HEK293 (cell line): Measurements from ENCODE around the gene NDST1.

Experiments used
- CTCF ChIA-PET: fragments of 350-600 bp; formaldehyde crosslinking; extraction: SDS; loops from one replicate; lab custom pipeline; 2021; ENCODE audit warnings: antibody characterized with exemption; lab: Yijun Ruan, JAX
- POLR2A ChIA-PET: fragments of 300-600 bp; formaldehyde crosslinking; extraction: SDS; loops from one replicate; lab custom pipeline; 2020; ENCODE audit warnings: antibody characterized with exemption, inconsistent platforms; lab: Yijun Ruan, JAX
- H3K27ac ChIP-seq: fragments of 200-500 bp; sonication (Bioruptor generic); 2 replicates; pipeline ENCODE4 v1.5.1; 2014; ENCODE audit warnings: low read depth, low read length, control low read depth, inconsistent platforms; ENCODE audit errors: extremely low read depth
- H3K36me3 ChIP-seq, 2 experiments: fragments of 200-500 bp in 1 of 2; sonication (Bioruptor generic) in 1 of 2; 1 replicate in 1 of 2; 2 replicates in 1 of 2; pipeline ENCODE4 v1.5.1; 2014 to 2017; ENCODE audit warnings: inconsistent platforms in 2 of 2, low read length in 2 of 2; ENCODE audit not compliant: control insufficient read depth in 2 of 2, insufficient read depth in 1 of 2
- H3K4me1 ChIP-seq: fragments of 200-500 bp; sonication (Bioruptor generic); 2 replicates; pipeline ENCODE4 v1.5.1; 2014; ENCODE audit warnings: mild to moderate bottlenecking, low read length, inconsistent platforms; ENCODE audit not compliant: control insufficient read depth, insufficient read depth
- H3K4me3 ChIP-seq: 2 replicates; pipeline ENCODE4 v1.5.1; 2011; ENCODE audit warnings: low read depth, mild to moderate bottlenecking, control low read depth, low read length, moderate library complexity
- H3K9me3 ChIP-seq: fragments of 200-500 bp; sonication (Bioruptor generic); 2 replicates; pipeline ENCODE4 v1.5.1; 2014; ENCODE audit warnings: low read depth, low read length, inconsistent platforms; ENCODE audit not compliant: control insufficient read depth, insufficient read depth
- CTCF ChIP-seq: fragments of 450-650 bp; formaldehyde crosslinking; IDR thresholded peaks from 2 replicates; pipeline ENCODE4 v1.5.1; 2016; ENCODE audit warnings: missing biosample characterization, missing genetic modification characterization
- ELK4 ChIP-seq: IDR thresholded peaks from 2 replicates; pipeline ENCODE4 v1.6.1; 2011; ENCODE audit warnings: mild to moderate bottlenecking, low read depth, low read length, borderline replicate concordance
- GLIS2 ChIP-seq: fragments of 450-650 bp; formaldehyde crosslinking; IDR thresholded peaks from 2 replicates; pipeline ENCODE4 v1.5.1; 2016; ENCODE audit warnings: missing biosample characterization, missing genetic modification characterization
- KLF10 ChIP-seq: fragments of 450-650 bp; IDR thresholded peaks from 2 replicates; pipeline ENCODE4 v1.5.1; 2018; ENCODE audit warnings: missing biosample characterization, mild to moderate bottlenecking, missing genetic modification characterization
- MYNN ChIP-seq: fragments of 450-650 bp; formaldehyde crosslinking; IDR thresholded peaks from 2 replicates; pipeline ENCODE4 v1.5.1; 2016; ENCODE audit warnings: missing biosample characterization, missing genetic modification characterization, borderline replicate concordance
- OSR2 ChIP-seq: fragments of 450-650 bp; formaldehyde crosslinking; IDR thresholded peaks from 2 replicates; pipeline ENCODE4 v1.5.1; 2016; ENCODE audit warnings: missing biosample characterization, missing genetic modification characterization
- PBX3 ChIP-seq: sonication (generic); formaldehyde crosslinking; IDR thresholded peaks from 2 replicates; pipeline ENCODE4 v1.8.1; 2022; ENCODE audit warnings: mild to moderate bottlenecking, moderate library complexity, missing genetic modification reagents
- PRDM4 ChIP-seq: fragments of 450-650 bp; formaldehyde crosslinking; IDR thresholded peaks from 2 replicates; pipeline ENCODE4 v1.5.1; 2017; ENCODE audit warnings: missing biosample characterization, missing genetic modification characterization
- SALL2 ChIP-seq: fragments of 450-650 bp; formaldehyde crosslinking; IDR thresholded peaks from 2 replicates; pipeline ENCODE4 v1.5.0; 2017; ENCODE audit warnings: missing biosample characterization, mild to moderate bottlenecking, missing genetic modification characterization, borderline replicate concordance
- TCF7L2 ChIP-seq: IDR thresholded peaks from 2 replicates; pipeline ENCODE4 v1.6.1; 2011; ENCODE audit warnings: low read depth, mild to moderate bottlenecking, inconsistent platforms, low read length, moderate library complexity, borderline replicate concordance
- YY1 ChIP-seq: fragments of 450-650 bp; formaldehyde crosslinking; IDR thresholded peaks from 2 replicates; pipeline ENCODE4 v1.5.1; 2018; ENCODE audit warnings: missing biosample characterization, missing genetic modification characterization
- ZFP37 ChIP-seq: fragments of 450-650 bp; formaldehyde crosslinking; IDR thresholded peaks from 2 replicates; pipeline ENCODE4 v1.5.1; 2016; ENCODE audit warnings: missing biosample characterization, missing genetic modification characterization
- ZNF121 ChIP-seq: fragments of 450-650 bp; formaldehyde crosslinking; IDR thresholded peaks from 2 replicates; pipeline ENCODE4 v1.5.1; 2016; ENCODE audit warnings: missing biosample characterization, missing genetic modification characterization
- ZNF138 ChIP-seq: fragments of 450-650 bp; formaldehyde crosslinking; IDR thresholded peaks from 2 replicates; pipeline ENCODE4 v1.5.1; 2016; ENCODE audit warnings: missing biosample characterization, missing genetic modification characterization, borderline replicate concordance
- ZNF211 ChIP-seq: fragments of 450-650 bp; formaldehyde crosslinking; IDR thresholded peaks from 2 replicates; pipeline ENCODE4 v1.5.1; 2016; ENCODE audit warnings: low read depth, missing biosample characterization, missing genetic modification characterization
- ZNF324 ChIP-seq: fragments of 450-650 bp; formaldehyde crosslinking; IDR thresholded peaks from 2 replicates; pipeline ENCODE4 v1.5.1; 2016; ENCODE audit warnings: missing biosample characterization, missing genetic modification characterization
- ZNF362 ChIP-seq: fragments of 450-650 bp; formaldehyde crosslinking; IDR thresholded peaks from 2 replicates; pipeline ENCODE4 v1.5.1; 2016; ENCODE audit warnings: missing biosample characterization, missing genetic modification characterization
- ZNF555 ChIP-seq: fragments of 450-650 bp; formaldehyde crosslinking; conservative IDR thresholded peaks from 2 replicates; pipeline ENCODE4 v1.5.1; 2017; ENCODE audit warnings: missing biosample characterization, mild to moderate bottlenecking, missing genetic modification characterization, inconsistent platforms
- ZNF596 ChIP-seq: fragments of 450-650 bp; IDR thresholded peaks from 2 replicates; pipeline ENCODE4 v1.5.0; 2018; ENCODE audit warnings: missing biosample characterization, mild to moderate bottlenecking, missing genetic modification characterization, moderate library complexity
- ZNF624 ChIP-seq: fragments of 450-650 bp; formaldehyde crosslinking; IDR thresholded peaks from 2 replicates; pipeline ENCODE4 v1.5.1; 2017; ENCODE audit warnings: missing biosample characterization, missing genetic modification characterization
- ZNF654 ChIP-seq: fragments of 450-650 bp; formaldehyde crosslinking; IDR thresholded peaks from 2 replicates; pipeline ENCODE4 v1.5.1; 2016; ENCODE audit warnings: low read depth, missing biosample characterization, missing genetic modification characterization
- ZNF660 ChIP-seq: fragments of 450-650 bp; IDR thresholded peaks from 2 replicates; pipeline ENCODE4 v1.5.1; 2018; ENCODE audit warnings: missing biosample characterization, mild to moderate bottlenecking, missing genetic modification characterization
- ZNF670 ChIP-seq: fragments of 450-650 bp; formaldehyde crosslinking; IDR thresholded peaks from 2 replicates; pipeline ENCODE4 v1.5.1; 2016; ENCODE audit warnings: missing biosample characterization, missing genetic modification characterization, low read depth
- ZNF830 ChIP-seq: fragments of 450-650 bp; IDR thresholded peaks from 2 replicates; pipeline ENCODE4 v1.5.0; 2018; ENCODE audit warnings: missing biosample characterization, missing genetic modification characterization, low read depth, mild to moderate bottlenecking, moderate library complexity
- ZNF843 ChIP-seq: fragments of 450-650 bp; formaldehyde crosslinking; IDR thresholded peaks from 2 replicates; pipeline ENCODE4 v1.5.1; 2016; ENCODE audit warnings: missing biosample characterization, missing genetic modification characterization

Gene NDST1

GRCh38 chr5:150587856-150588595, 80.1 kb downstream of the NDST1 start (continued):
- no peak for TF ChIP-seq PBX3 (CRISPR knock-in tag)
- TF ChIP-seq MYNN (tag by site-specific recombination) = no peak
- no peak for TF ChIP-seq ZNF654 (tag by site-specific recombination)

- POLR2A ChIA-PET = no interaction called here
- no peaks in the 10 kb centered on the region for H3K36me3 ChIP-seq
- TF ChIP-seq CTCF (tag by site-specific recombination) (no peak), ZFP37 (tag by site-specific recombination) (no peak), ZNF830 (no peak), GLIS2 (tag by site-specific recombination) (no peak), YY1 (tag by site-specific recombination) (no peak), ZNF843 (no peak), ZNF555 (tag by site-specific recombination) (no peak), ZNF624 (tag by site-specific recombination) (no peak), ZNF121 (tag by site-specific recombination) (no peak), ZNF596 (tag by site-specific recombination) (no peak), TCF7L2 (no peak), SALL2 (tag by site-specific recombination) (no peak)
- TF ChIP-seq, all 188 proteins: peak for 0
- Histone ChIP-seq H3K27ac (no peak overlapping the region), H3K9me3 (no peaks in the 10 kb centered on the region), H3K4me1 (no peaks in the 10 kb centered on the region), H3K4me3 (no peak overlapping the region)
- CTCF ChIA-PET = interaction anchor here (0.7 to 1.3 kb wide), 3 partner anchors 28 to 65 kb away, joined by 3 to 4 read pairs (median 3); no protein-coding TSS in a partner anchor
Observed at GRCh38 chr5:150588596-150588890, 80.6 kb downstream of the NDST1 start.

GRCh38 chr5:150589862-150590601, 82.1 kb downstream of the NDST1 start:
- ChIA-PET CTCF (interaction anchor here (0.6 to 0.8 kb wide), 3 partner anchors 13 to 30 kb away, joined by 3 to 4 read pairs (median 3); no protein-coding TSS in a partner anchor), POLR2A (no interaction called here)
- Histone ChIP-seq H3K36me3 (no peaks in the 10 kb centered on the region), H3K4me3 (no peak overlapping the region), H3K27ac (no peak overlapping the region), H3K4me1 (no peaks in the 10 kb centered on the region), H3K9me3 (no peaks in the 10 kb centered on the region)
- TF ChIP-seq ZNF362 (no peak), ELK4 (no peak), ZNF660 (tag by site-specific recombination) (no peak), ZNF670 (tag by site-specific recombination) (no peak), KLF10 (tag by site-specific recombination) (no peak), ZNF324 (tag by site-specific recombination) (no peak), PRDM4 (tag by site-specific recombination) (no peak), ZNF211 (tag by site-specific recombination) (no peak), OSR2 (tag by site-specific recombination) (no peak), ZNF138 (no peak), ZNF624 (tag by site-specific recombination) (no peak)
